Inflammatory macrophage treated with lipopolysaccharide for 4 hours (primary cell): ENCODE results near the gene ARRDC2.
"Not testable (repeated sequence)": the region's sequence is repeated elsewhere in the genome, so short reads cannot be mapped to it uniquely, and the experiment has no call there.

Experiments used
- DNase-seq: peaks from one replicate; pipeline ENCODE4 v3.0.0-alpha.2; 2020

Gene ARRDC2

DNA sequence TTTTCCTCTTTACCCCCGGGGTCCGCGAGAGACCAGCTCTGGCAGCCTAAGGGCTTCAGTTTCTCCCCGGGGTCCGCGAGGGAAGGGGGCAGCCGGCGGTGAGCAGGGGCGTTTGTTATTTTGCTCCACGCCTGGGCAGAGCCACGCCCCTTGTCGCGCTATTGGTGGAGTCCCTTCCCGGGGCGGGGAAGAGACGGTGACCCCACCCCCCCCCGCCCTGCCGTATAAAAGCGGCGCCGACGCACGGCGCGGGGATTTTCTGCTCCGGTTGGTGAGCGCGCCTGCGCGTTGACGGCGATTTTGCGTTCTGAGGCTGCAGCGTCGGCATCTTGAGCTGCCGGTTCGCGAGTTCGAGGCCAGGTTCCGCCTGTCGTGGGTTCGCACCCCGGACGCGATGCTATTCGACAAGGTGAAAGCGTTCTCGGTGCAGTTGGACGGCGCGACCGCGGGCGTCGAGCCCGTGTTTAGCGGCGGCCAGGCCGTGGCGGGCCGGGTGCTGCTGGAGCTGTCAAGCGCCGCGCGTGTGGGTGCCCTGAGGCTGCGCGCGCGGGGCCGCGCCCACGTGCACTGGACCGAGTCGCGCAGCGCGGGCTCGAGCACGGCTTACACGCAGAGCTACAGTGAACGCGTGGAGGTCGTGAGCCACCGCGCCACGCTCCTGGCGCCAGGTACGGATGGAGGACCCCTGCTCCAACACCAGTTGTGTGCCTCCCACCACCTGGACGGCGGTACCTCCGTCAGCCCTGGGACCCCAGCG, at the start of gene ARRDC2:
TSS of gene ARRDC2 (plus strand) at position 254 of the 757 bp plus-strand sequence. CDS start at position 395, 141 bp downstream.
- DNase-seq, result peak; percentile 92

GRCh38 chr19:17963936-17964691, 43.9 kb upstream of the ARRDC2 start:
- DNase-seq, result no peak

GRCh38 chr19:17965370-17966128, 42.4 kb upstream of the ARRDC2 start:
- DNase-seq, result no peak

DNA sequence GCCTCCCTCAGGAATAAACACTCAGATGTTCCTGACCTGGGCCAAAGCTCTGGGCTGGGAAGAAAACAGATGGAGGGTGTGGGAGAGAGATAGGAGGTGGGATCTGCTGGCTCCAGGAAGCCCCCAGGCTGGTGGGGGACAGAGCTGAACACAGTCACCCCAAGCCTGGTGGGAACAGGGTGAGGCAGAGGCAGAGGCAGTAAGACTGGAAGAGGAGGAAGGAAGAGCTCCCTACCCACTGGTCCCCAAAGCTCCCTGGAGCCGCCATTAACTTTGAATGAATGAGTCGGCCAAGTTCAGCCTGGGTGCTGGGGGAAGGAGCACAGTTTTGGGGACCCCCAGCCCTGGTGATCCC, 41.9 kb upstream of the ARRDC2 start:
- no peak for DNase-seq

DNA sequence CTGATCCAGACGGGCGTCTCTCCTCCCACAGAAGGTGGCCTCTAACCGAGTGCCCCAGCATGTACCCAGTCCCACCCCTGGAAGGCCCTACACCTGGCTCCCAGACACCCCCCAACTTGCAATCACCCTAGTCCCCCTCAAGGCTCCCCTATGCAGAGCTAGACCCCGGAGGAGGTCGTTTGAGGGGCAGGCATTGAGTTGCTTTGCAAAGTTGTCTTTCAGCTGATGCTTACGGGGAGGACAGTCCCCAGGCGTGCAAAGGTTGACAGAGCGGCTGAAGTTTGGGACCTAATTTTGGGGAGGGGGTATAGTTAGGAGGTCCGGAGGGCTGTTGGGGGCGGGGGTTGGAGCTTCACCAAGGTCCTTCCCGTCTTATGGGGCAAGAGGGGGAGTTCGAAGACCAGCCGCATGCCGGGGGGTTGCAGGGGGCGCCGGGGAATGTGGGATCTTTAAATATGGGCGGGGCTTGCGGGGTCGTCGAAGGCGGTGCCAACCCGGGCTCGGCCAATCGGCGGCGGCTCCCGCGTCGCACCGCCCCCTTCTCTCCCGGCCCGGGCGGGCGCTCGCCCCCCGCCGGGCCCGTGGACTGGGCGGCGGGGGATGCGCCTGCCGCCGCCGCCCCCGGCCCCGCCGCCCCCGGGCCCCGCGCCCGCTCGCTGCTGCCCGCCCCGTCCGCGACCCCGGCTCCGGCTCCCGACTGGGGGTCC, 41.3 kb upstream of the ARRDC2 start, which contains the start of gene KCNN1:
TSS of gene KCNN1 (plus strand) at position 558 of the 707 bp plus-strand sequence. CDS start 6,782 bp downstream, outside the sequence.
- DNase-seq, result no peak

DNA sequence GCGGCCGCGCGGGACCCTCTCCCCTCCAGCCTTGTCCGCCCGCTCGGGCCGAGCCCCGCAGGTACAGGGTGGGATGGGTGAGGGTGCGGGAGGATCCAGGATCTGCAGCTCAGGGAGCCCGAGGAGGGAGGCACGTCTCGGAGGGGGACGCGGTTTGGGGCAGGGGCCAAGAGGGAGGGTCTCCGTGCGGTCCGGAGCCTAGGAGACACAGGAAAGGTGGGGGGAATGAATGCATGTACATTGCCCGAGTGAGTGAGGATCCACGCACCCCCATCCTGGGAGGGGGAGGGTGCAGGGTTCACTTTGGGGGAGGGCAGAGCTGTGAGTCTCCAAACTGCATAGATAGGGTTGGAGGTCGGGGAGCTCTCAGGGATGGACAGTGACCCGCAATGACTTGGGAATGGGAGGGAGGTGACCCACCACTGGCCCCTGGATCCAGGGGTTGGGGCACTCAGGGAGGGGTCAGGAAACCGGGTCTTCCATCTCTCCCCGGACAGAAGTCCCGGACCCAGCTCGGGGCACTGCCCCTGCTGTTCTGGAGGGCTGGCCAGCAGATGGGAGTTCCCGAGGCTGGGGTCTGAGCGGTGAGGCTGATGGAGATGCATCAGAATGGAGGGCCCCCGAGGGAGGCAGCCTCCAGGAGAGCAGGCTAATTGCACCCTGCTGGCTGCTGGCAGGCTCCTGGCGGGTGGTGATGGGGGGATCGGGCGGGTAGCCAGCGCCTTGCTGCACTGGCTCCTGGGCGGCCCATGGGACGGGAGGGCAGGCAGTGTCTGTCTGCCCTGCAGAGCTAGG, 40.5 kb upstream of the ARRDC2 start:
- no peak for DNase-seq

- no peak for DNase-seq
Measured at GRCh38 chr19:17968362-17968761, 39.6 kb upstream of the ARRDC2 start.

GRCh38 chr19:17969096-17969792, 38.7 kb upstream of the ARRDC2 start:
- DNase-seq, result no peak

DNA sequence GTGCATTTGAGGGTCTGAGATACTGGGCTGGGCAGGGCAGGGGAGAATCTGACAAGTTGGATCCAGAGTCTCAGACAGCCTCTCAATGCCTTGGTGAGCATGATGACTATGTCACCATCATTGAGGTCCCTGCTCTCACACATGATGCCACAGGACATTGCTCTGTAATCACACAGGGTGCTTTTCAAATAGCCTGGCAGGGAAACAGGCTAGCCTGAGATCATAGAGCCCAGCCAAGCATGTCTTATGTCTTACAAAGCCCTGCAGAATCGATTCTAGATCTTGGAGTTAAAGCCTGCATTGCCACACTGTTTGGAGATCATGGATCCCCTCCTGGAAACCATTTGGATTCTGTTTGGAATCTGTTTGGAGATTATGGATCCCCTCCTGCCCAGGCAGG, 35.7 kb upstream of the ARRDC2 start:
- DNase-seq, result no peak

DNA sequence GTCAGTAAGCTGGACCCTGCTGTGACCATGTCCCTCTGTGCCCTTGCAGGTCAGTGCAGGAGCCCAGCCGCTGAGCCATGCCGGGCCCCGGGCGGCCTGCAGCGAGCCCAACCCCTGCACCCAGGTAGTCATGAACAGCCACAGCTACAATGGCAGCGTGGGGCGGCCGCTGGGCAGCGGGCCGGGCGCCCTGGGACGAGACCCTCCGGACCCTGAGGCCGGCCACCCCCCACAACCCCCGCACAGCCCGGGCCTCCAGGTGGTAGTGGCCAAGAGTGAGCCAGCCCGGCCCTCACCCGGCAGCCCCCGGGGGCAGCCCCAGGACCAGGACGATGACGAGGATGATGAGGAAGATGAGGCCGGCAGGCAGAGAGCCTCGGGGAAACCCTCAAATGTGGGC, 34.2 kb upstream of the ARRDC2 start:
- DNase-seq, result no peak

GRCh38 chr19:17974551-17974950, 33.4 kb upstream of the ARRDC2 start:
- no peak for DNase-seq

DNA sequence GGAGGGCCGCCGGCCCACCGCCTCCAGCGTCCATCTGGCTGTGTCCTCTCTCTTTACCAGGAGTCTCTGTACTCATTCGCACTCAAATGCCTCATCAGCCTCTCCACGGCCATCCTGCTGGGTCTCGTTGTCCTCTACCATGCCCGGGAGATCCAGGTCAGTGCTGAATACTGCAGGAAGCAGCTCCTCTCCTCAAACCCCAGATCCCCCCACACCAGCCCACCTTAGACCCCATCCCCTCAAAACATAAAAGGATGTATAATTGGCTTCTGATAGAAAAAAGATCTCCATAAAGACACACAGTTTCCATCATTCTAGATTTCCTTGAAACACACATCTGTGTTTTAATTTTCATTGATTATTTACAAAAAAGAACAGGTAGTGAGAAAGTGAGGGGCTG, 32.9 kb upstream of the ARRDC2 start:
- no peak for DNase-seq

GRCh38 chr19:17977021-17977420, 30.9 kb upstream of the ARRDC2 start:
- peak; percentile 53 for DNase-seq

DNA sequence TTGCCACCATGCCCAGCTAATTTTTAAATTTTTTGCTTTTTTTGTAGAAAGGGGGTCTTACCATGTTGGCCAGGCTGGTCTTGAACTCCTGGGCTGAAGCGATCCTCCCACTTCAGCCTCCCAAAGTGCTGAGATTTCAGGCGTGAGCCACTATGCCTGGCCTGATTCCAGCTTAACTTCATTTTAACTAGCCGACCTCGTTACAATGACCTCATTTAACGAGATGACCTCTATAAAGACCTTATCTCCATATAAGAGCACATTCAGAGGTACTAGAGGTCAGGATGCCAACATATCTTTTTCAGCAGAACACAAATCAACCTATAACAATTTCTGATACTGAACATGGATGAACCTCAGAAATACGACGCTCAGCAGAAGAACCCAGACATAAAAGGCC, 30.5 kb upstream of the ARRDC2 start:
- DNase-seq, result no peak

DNA sequence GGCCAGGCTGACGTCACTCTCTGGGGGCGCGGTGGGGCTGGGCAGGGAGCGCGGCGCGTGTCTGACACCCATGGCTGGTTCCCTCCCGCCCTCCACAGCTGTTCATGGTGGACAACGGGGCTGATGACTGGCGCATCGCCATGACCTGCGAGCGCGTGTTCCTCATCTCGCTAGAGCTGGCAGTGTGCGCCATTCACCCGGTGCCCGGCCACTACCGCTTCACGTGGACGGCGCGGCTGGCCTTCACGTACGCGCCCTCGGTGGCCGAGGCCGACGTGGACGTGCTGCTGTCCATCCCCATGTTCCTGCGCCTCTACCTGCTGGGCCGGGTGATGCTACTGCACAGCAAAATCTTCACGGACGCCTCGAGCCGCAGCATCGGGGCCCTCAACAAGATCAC, 26.4 kb upstream of the ARRDC2 start:
- DNase-seq, result no peak

DNA sequence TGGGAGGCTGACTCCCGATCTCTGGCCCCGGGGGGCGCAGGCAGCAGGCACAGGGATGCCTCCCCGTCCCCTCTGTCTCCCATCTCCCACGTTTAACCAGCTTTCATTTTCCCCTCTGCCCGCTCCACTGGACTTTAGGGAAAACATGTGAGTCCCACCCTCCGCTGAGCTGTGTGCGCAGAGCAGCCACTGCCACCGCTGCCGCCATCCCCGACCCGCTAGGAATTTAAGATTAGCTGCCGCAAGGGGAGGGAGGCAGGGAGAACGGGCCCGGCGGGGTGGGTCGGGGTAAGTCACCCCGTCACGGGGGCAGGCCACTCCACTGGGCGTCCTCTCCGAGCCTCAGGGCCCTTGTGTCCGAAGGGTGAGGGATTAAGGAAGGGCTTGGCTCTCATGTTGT, 25.5 kb upstream of the ARRDC2 start:
- no peak for DNase-seq

- DNase-seq, result no peak
Measured at GRCh38 chr19:17985037-17985818, 22.7 kb upstream of the ARRDC2 start.

DNA sequence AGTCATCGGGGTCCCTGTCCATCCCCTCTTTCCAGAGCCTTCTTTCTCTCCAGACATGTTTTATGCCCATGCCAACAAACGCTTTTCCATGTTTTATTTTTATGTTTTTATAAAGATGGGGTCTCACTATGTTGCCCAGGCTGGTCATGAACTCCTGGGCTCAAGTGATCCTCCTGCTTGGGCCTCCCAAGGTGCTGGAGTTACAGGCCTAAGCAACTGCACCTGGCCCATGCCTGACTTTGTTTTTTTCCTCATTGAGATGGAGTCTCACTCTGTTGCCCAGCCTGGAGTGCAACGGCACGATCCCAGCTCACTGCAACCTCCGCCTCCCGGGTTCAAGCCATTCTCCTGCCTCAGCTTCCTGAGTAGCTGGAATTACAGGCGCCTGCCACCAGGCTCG, 21.4 kb upstream of the ARRDC2 start:
- DNase-seq, result not testable (repeated sequence)

DNA sequence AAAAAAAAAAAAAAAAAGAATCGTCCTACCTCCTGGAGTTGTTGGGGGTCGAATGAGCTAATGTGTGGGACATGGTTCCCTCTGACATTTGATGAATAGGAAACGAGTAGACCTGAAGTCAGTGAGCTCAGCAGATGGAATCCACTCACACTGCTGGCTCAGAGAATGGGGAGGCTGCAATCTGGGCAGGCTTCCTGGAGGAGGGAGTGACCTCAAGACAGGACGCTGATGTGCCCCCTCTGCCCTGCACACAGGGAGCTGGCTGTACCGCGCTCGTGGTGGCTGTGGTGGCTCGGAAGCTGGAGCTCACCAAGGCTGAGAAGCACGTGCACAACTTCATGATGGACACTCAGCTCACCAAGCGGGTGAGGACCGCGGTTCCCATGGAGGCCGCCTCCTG, 19.8 kb upstream of the ARRDC2 start:
- DNase-seq, result no peak

- no peak for DNase-seq
Measured at GRCh38 chr19:17989425-17990094, 18.4 kb upstream of the ARRDC2 start.
